Activated naive CD8-positive, alpha-beta T cell (primary cell): ENCODE results near the gene PRDX3.
"Not testable (repeated sequence)": the region's sequence is repeated elsewhere in the genome, so short reads cannot be mapped to it uniquely, and the experiment has no call there.

Experiments
- H3K27ac Mint-ChIP-seq: one replicate; pipeline ENCODE4 v1.8.0; 2021; ENCODE audit warnings: mixed read lengths
- H3K27me3 Mint-ChIP-seq: one replicate; pipeline ENCODE4 v1.8.0; 2021; ENCODE audit warnings: mixed read lengths
- H3K36me3 Mint-ChIP-seq: one replicate; pipeline ENCODE4 v1.8.0; 2021; ENCODE audit warnings: mixed read lengths
- H3K4me1 Mint-ChIP-seq: one replicate; pipeline ENCODE4 v1.8.0; 2021; ENCODE audit warnings: low read depth, mixed read lengths
- H3K4me3 Mint-ChIP-seq: one replicate; pipeline ENCODE4 v1.8.0; 2021; ENCODE audit warnings: mild to moderate bottlenecking, mixed read lengths
- H3K9me3 Mint-ChIP-seq: one replicate; pipeline ENCODE4 v1.8.0; 2021; ENCODE audit warnings: low read depth, mixed read lengths

PRDX3 gene

GRCh38 chr10:119190954-119191785 lies 12.6 kb upstream of the PRDX3 start:
- no peaks in the 10 kb centered on the region for H3K9me3 Mint-ChIP-seq
- no peak overlapping the region for H3K4me3 Mint-ChIP-seq
- no peaks in the 10 kb centered on the region for H3K27me3 Mint-ChIP-seq
- H3K36me3 Mint-ChIP-seq: no peaks in the 10 kb centered on the region
- no peak overlapping the region for H3K27ac Mint-ChIP-seq
- peaks cover 16% of the 10 kb centered on the region for H3K4me1 Mint-ChIP-seq

GRCh38 chr10:119190353-119190752 lies 11.7 kb upstream of the PRDX3 start:
- H3K4me3 Mint-ChIP-seq: no peak overlapping the region
- no peaks in the 10 kb centered on the region for H3K36me3 Mint-ChIP-seq
- no peak overlapping the region for H3K27ac Mint-ChIP-seq
- H3K27me3 Mint-ChIP-seq: no peaks in the 10 kb centered on the region
- no peaks in the 10 kb centered on the region for H3K9me3 Mint-ChIP-seq
- H3K4me1 Mint-ChIP-seq: peaks cover 16% of the 10 kb centered on the region

GRCh38 chr10:119189811-119190282 lies 11.2 kb upstream of the PRDX3 start:
- Mint-ChIP-seq H3K9me3 (no peaks in the 10 kb centered on the region), H3K36me3 (no peaks in the 10 kb centered on the region), H3K4me3 (no peak overlapping the region), H3K27me3 (no peaks in the 10 kb centered on the region), H3K4me1 (peaks cover 16% of the 10 kb centered on the region), H3K27ac (no peak overlapping the region)

- Mint-ChIP-seq H3K27me3 (no peaks in the 10 kb centered on the region), H3K27ac (no peak overlapping the region), H3K4me3 (no peak overlapping the region), H3K4me1 (peaks cover 11% of the 10 kb centered on the region), H3K36me3 (no peaks in the 10 kb centered on the region), H3K9me3 (no peaks in the 10 kb centered on the region)
Measured at GRCh38 chr10:119183664-119184412, 5.2 kb upstream of the PRDX3 start.

- H3K9me3 Mint-ChIP-seq, H3K36me3 Mint-ChIP-seq, H3K4me3 Mint-ChIP-seq, H3K27ac Mint-ChIP-seq, H3K27me3 Mint-ChIP-seq: not testable (repeated sequence)
- H3K4me1 Mint-ChIP-seq: peaks cover 30% of the 10 kb centered on the region
Measured at GRCh38 chr10:119180850-119181400, 2.3 kb upstream of the PRDX3 start.

- Mint-ChIP-seq H3K9me3 (no peaks in the 10 kb centered on the region), H3K4me3 (peak overlapping the region; percentile 97), H3K36me3 (peaks cover 6% of the 10 kb centered on the region), H3K4me1 (peaks cover 39% of the 10 kb centered on the region), H3K27ac (peak overlapping the region; percentile 98), H3K27me3 (no peaks in the 10 kb centered on the region)
Measured at GRCh38 chr10:119177708-119178371, 772 bp downstream of the PRDX3 start.

- Mint-ChIP-seq H3K4me3 (peak overlapping the region; percentile 97), H3K36me3 (peaks cover 11% of the 10 kb centered on the region), H3K9me3 (no peaks in the 10 kb centered on the region), H3K27me3 (no peaks in the 10 kb centered on the region), H3K27ac (peak overlapping the region; percentile 73), H3K4me1 (peaks cover 42% of the 10 kb centered on the region)
Measured at GRCh38 chr10:119176166-119176565, 2.4 kb downstream of the PRDX3 start.

GRCh38 chr10:119174109-119174508 lies 4.5 kb downstream of the PRDX3 start:
- no peak overlapping the region for H3K27ac Mint-ChIP-seq
- peaks cover 35% of the 10 kb centered on the region for H3K4me1 Mint-ChIP-seq
- H3K36me3 Mint-ChIP-seq: peaks cover 11% of the 10 kb centered on the region
- no peaks in the 10 kb centered on the region for H3K27me3 Mint-ChIP-seq
- H3K9me3 Mint-ChIP-seq: no peaks in the 10 kb centered on the region
- no peak overlapping the region for H3K4me3 Mint-ChIP-seq

GRCh38 chr10:119167041-119167440 lies 11.6 kb downstream of the PRDX3 start:
- peak overlapping the region; percentile 97 for H3K27ac Mint-ChIP-seq
- H3K4me3 Mint-ChIP-seq: peak overlapping the region; percentile 91
- no peaks in the 10 kb centered on the region for H3K36me3 Mint-ChIP-seq
- no peaks in the 10 kb centered on the region for H3K9me3 Mint-ChIP-seq
- H3K4me1 Mint-ChIP-seq: peaks cover 32% of the 10 kb centered on the region
- no peaks in the 10 kb centered on the region for H3K27me3 Mint-ChIP-seq

- Mint-ChIP-seq H3K4me1 (peaks cover 35% of the 10 kb centered on the region), H3K9me3 (no peaks in the 10 kb centered on the region), H3K4me3 (peak overlapping the region; percentile 91), H3K36me3 (no peaks in the 10 kb centered on the region), H3K27ac (peak overlapping the region; percentile 97), H3K27me3 (no peaks in the 10 kb centered on the region)
Measured at GRCh38 chr10:119166564-119166963, 12.0 kb downstream of the PRDX3 start.

- Mint-ChIP-seq H3K9me3 (no peaks in the 10 kb centered on the region), H3K27ac (peak overlapping the region; percentile 97), H3K4me3 (peak overlapping the region; percentile 91), H3K4me1 (peaks cover 35% of the 10 kb centered on the region), H3K36me3 (no peaks in the 10 kb centered on the region), H3K27me3 (no peaks in the 10 kb centered on the region)
Measured at GRCh38 chr10:119166118-119166500, 12.5 kb downstream of the PRDX3 start.

- H3K36me3 Mint-ChIP-seq: no peaks in the 10 kb centered on the region
- peaks cover 35% of the 10 kb centered on the region for H3K4me1 Mint-ChIP-seq
- H3K9me3 Mint-ChIP-seq: no peaks in the 10 kb centered on the region
- peak within 1 kb of the TSS; percentile 91 for H3K4me3 Mint-ChIP-seq
- H3K27ac Mint-ChIP-seq: peak within 1 kb of the TSS; percentile 97
- no peaks in the 10 kb centered on the region for H3K27me3 Mint-ChIP-seq
Measured at GRCh38 chr10:119165171-119166117, 13.2 kb downstream of the PRDX3 start, which contains the start of gene SFXN4. TSS of gene SFXN4 (minus strand) at chr10:119165714. CDS start at chr10:119165647, 67 bp downstream.

GRCh38 chr10:119162452-119163092 lies 16.0 kb downstream of the PRDX3 start:
- Mint-ChIP-seq H3K9me3 (no peaks in the 10 kb centered on the region), H3K4me1 (peaks cover 35% of the 10 kb centered on the region), H3K36me3 (peaks cover 4% of the 10 kb centered on the region), H3K27ac (peak overlapping the region; percentile 0), H3K4me3 (peak overlapping the region; percentile 58), H3K27me3 (no peaks in the 10 kb centered on the region)
